D721Med (cell line): ENCODE data around the gene PRKCA.

ENCODE experiments used
- DNase-seq: peaks from one replicate; pipeline ENCODE4 v3.0.0; 2011; ENCODE audit warnings: low spot score; ENCODE audit not compliant: insufficient read length
- FAIRE-seq: peaks from 2 replicates; lab custom pipeline; 2011; peaks lifted over from hg19 to GRCh38; lab: Jason Lieb, UNC
- TF ChIP-seq, protein P1 (sequence below): IDR thresholded peaks from 2 replicates; pipeline ENCODE4 v1.5.1; 2012; ENCODE audit warnings: mild to moderate bottlenecking, control low read depth; ENCODE audit not compliant: insufficient read depth; ENCODE audit errors: missing control alignments

Gene PRKCA

DNA sequence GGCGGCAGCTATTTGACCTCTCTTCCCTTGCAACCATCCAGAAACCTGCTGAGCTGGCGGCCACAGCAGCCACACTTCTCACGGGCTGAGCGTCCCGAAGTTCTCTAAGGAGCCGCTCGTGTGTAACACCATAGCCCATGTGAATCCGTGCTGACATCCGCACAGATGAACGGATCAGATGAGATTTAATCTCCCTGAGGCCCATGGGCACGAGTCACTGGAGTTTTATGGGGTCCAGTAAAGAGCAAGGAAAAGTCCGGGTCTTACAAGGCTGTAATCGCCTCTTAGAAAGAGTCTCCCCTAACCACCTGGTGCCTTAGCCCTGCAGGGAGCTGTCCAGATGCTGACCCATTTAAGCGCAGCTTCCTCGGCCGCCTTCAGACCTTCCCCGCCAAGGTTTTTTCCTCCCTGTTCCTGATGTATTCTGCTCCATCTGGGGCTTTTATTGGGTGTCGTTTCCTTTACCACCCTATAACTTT lies 527.0 kb downstream of the PRKCA start:
- no peak for FAIRE-seq
- TF ChIP-seq, protein P1, sequence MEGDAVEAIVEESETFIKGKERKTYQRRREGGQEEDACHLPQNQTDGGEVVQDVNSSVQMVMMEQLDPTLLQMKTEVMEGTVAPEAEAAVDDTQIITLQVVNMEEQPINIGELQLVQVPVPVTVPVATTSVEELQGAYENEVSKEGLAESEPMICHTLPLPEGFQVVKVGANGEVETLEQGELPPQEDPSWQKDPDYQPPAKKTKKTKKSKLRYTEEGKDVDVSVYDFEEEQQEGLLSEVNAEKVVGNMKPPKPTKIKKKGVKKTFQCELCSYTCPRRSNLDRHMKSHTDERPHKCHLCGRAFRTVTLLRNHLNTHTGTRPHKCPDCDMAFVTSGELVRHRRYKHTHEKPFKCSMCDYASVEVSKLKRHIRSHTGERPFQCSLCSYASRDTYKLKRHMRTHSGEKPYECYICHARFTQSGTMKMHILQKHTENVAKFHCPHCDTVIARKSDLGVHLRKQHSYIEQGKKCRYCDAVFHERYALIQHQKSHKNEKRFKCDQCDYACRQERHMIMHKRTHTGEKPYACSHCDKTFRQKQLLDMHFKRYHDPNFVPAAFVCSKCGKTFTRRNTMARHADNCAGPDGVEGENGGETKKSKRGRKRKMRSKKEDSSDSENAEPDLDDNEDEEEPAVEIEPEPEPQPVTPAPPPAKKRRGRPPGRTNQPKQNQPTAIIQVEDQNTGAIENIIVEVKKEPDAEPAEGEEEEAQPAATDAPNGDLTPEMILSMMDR = no peak
- no peak for DNase-seq

DNA sequence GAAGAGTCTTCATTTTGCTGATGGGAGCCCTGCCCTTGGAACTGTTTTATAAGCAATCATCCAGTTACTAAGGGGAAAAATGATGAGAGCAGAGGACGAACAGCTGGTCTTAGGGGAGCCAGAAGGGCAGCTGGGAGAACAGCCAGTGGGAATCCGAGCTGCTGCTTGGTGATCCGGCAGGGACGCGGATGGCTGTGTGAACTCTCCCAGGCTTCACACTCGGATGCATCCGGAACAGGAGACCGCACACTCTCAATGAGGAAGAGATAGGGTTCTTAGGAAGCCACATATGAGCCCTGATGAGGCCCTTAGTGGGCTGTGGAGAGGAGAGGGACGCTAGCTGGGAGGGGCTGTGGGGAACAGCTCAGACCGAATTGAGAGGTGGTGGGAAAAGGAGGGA lies 527.5 kb downstream of the PRKCA start:
- FAIRE-seq = no peak

DNA sequence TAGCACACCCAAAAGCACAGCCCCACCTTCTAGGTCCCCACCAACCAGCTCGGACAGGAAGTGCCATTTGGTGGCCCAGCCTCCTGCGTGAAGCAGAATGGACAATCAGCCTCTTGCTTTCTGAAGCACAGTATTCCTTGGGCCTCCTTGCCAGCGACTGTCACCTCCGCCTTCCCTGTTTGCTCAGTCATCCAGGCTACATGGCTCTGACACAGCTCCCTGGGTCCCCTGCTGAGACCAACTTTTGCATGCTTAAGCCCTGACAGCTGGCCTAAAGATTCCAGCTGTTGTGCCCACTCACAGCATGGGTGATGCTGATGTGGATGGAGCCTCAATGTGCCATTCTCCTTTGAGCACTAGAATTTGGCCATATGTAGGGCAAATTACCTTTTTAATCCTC lies 528.0 kb downstream of the PRKCA start:
- FAIRE-seq = no peak
- DNase-seq = no peak

More for the DNA sequence above, 527.5 kb downstream of the PRKCA start:
- TF ChIP-seq, protein P1 = no peak
- DNase-seq = no peak

DNA sequence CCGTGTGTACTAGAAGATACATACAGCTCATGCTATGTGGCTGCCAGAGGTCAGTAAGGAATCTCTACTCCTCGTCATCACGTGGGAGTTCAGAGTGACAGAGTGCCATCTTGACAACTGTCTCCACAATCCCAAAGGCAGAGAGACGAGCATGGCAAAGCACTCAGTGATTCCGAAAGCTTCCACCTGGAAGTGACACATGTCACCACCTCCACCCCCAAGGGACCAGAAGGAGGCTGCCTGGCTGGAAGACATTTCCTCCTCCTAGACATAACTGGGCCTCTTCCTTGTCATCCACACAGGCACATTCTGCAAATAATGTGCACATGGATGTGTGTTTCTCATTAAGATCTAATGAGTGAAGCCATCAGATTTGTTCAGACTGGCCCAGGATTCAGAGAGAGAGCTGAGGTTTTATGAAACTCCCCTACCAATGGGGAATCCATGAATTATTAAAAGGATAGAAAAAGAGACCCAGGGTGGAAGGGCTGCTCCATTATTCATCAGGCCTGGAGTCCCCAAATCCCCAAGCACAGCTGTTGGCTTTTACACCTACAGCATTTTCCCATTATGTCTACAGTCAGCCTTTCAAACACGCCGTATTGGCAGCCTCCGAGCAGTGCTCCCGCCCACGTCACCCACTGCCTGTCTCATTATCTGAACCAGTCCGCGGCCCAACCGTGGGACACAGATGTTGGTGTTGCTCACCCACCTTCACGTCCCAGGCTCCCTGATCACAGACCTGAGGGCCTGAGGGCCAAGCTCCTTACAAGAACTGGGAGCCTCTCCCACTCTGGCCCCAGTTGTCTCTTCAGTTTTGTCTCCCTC lies 529.2 kb downstream of the PRKCA start:
- no peak for DNase-seq
- FAIRE-seq = no peak
- TF ChIP-seq, protein P1 = no peak

More for the DNA sequence above, 528.0 kb downstream of the PRKCA start:
- TF ChIP-seq, protein P1 = no peak

DNA sequence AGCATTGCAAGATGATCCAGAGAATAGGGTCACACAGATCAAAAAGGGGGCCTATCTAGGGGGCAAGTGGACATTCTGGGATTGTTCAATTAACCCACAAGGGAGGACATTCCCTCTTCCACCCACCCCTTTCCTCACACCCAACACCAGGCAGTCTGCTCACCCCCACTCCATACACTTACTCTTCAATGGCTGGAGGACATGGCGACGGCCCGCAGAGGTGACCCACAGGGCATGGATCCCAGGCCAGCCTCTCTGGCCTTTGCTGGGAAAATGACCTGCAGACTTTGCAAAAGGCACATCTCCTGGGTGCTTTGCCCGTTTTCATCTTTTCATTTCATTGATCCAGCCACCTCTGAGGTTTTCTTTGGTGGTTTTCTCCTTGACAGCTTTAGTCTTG lies 530.8 kb downstream of the PRKCA start:
- FAIRE-seq = no peak
- TF ChIP-seq, protein P1 = no peak
- no peak for DNase-seq

DNA sequence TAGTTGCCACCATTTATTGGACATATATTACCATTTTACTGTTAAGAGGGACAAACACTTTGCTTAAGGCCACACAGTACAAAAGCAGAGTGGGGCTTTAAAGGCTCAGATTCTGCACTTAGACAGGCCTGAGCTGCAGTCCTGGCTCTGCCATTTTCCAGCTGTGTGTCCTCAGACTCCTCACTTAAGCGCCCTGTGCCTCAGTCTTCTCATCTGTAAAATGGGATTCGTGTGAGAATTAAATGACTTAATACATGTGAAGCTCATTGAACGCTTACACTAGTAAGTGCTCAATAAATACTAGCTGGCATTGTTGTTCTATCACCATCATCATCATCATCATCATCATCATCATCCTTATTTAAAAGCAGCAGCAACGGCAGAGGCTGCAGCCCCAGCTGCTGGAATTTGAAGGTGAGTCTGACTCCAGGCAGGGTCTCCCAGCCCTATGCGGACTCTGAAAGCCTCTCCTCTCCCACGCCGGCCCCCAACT lies 532.1 kb downstream of the PRKCA start:
- DNase-seq (no peak), FAIRE-seq (no peak)
- TF ChIP-seq, protein P1 = no peak
